Testis (tissue), 2 donors: ENCODE measurements around the gene FAM234A.

Source experiments
- CTCF ChIP-seq, 3 experiments: fragments of 450-650 bp in 2 of 3; fragments of 200-600 bp in 1 of 3; sonication (generic) in 1 of 3; IDR thresholded peaks; one replicate each; pipeline ENCODE4 v1.5.1; 2016 to 2019; ENCODE audit warnings: antibody characterized with exemption in 3 of 3, mild to moderate bottlenecking in 2 of 3, moderate library complexity in 1 of 3
- POLR2A ChIP-seq: fragments of 450-650 bp; IDR thresholded peaks from one replicate; pipeline ENCODE4 v1.6.1; 2017; ENCODE audit warnings: antibody characterized with exemption, mild to moderate bottlenecking, moderate library complexity

GRCh38 chr16:303760-304505, 69.3 kb downstream of the FAM234A start:
- TF ChIP-seq POLR2A (no peak), CTCF (IDR thresholded peaks at IDR 0.05) (no peak)
